ENCODE results near the gene IGF2BP3. TPM values are rescaled to one million over a fixed set of nuclear protein-coding genes. Genes with fewer than 3 reads are reported as not detected.
"Not testable (repeated sequence)": the region's sequence is repeated elsewhere in the genome, so short reads cannot be mapped to it uniquely, and the experiment has no call there.

Gene IGF2BP3
- total RNA-seq, 1 donor from 2014 or later: 242 TPM

DNA sequence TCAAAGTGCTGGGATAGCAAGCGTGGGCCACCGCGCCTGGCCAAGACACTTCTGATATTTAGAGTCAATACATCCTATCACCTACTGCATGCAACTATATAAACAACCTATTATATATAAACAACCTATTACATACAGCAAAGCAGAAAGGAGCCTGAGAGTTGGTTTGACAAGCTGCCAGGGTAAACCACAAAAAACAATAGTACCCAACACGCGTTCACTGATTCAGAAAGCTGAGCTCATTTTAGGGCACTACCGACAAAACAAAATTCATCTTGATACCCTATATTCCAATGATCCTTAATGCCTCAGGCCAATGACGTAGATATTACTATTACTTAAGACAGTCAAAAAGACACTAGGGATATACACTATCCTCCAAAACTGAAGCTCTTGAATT lies 154.9 kb downstream of the IGF2BP3 start:
- Histone ChIP-seq H4K20me1 (ENCODE audit: low read depth) (peaks cover 6% of the 10 kb centered on the region), H3K27me3 (no peaks in the 10 kb centered on the region), H3K27ac (peak overlapping the region; percentile 16), H3K4me2 (no peak overlapping the region), H3K36me3 (peaks cover 44% of the 10 kb centered on the region), H3K4me3 (no peak overlapping the region), H3K4me1 (no peaks in the 10 kb centered on the region), H3K79me2 (ENCODE audit: low read depth) (no peaks in the 10 kb centered on the region), H3F3A (ENCODE audit: low read depth) (peaks cover 53% of the 10 kb centered on the region), H3K9ac (no peak overlapping the region), H3K9me3 (ENCODE audit: low read depth) (no peaks in the 10 kb centered on the region), H2AFZ (replicated peaks) (no peak overlapping the region)
- no peak overlapping the region for H3K4me3 Mint-ChIP-seq
- H3K27me3 Mint-ChIP-seq (ENCODE audit: insufficient read depth, low read depth): no peaks in the 10 kb centered on the region
- H3K36me3 Mint-ChIP-seq: peaks cover 49% of the 10 kb centered on the region
- DNase-seq (ENCODE audit: low spot score): no peak
- TF ChIP-seq EZH2phosphoT487 (IDR thresholded peaks at IDR 0.05) (no peak), EZH2 (IDR thresholded peaks at IDR 0.05) (no peak)
- TF ChIP-seq, protein P1, sequence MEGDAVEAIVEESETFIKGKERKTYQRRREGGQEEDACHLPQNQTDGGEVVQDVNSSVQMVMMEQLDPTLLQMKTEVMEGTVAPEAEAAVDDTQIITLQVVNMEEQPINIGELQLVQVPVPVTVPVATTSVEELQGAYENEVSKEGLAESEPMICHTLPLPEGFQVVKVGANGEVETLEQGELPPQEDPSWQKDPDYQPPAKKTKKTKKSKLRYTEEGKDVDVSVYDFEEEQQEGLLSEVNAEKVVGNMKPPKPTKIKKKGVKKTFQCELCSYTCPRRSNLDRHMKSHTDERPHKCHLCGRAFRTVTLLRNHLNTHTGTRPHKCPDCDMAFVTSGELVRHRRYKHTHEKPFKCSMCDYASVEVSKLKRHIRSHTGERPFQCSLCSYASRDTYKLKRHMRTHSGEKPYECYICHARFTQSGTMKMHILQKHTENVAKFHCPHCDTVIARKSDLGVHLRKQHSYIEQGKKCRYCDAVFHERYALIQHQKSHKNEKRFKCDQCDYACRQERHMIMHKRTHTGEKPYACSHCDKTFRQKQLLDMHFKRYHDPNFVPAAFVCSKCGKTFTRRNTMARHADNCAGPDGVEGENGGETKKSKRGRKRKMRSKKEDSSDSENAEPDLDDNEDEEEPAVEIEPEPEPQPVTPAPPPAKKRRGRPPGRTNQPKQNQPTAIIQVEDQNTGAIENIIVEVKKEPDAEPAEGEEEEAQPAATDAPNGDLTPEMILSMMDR (IDR thresholded peaks at IDR 0.05): no peak
- H3K9me3 Mint-ChIP-seq: no peaks in the 10 kb centered on the region
- H3K27ac Mint-ChIP-seq: no peak overlapping the region
- no peaks in the 10 kb centered on the region for H3K4me1 Mint-ChIP-seq

- peaks cover 46% of the 10 kb centered on the region for H3K36me3 Mint-ChIP-seq
- DNase-seq (ENCODE audit: low spot score); H3K27ac Mint-ChIP-seq; H2AFZ ChIP-seq (replicated peaks); H3K27ac ChIP-seq; H3K4me2 ChIP-seq; H3K9me3 ChIP-seq (ENCODE audit: low read depth); H3K27me3 Mint-ChIP-seq (ENCODE audit: insufficient read depth, low read depth); H3K9ac ChIP-seq; H3K4me3 ChIP-seq; H3K27me3 ChIP-seq; H3K4me1 ChIP-seq; H3K9me3 Mint-ChIP-seq; H3K4me1 Mint-ChIP-seq; H3K4me3 Mint-ChIP-seq: not testable (repeated sequence)
- H3K36me3 ChIP-seq: peaks cover 39% of the 10 kb centered on the region
- peaks cover 21% of the 10 kb centered on the region for H3K79me2 ChIP-seq (ENCODE audit: low read depth)
- peaks cover 11% of the 10 kb centered on the region for H4K20me1 ChIP-seq (ENCODE audit: low read depth)
- peaks cover 74% of the 10 kb centered on the region for H3F3A ChIP-seq (ENCODE audit: low read depth)
These were observed 158.2 kb downstream of the IGF2BP3 start for GRCh38 chr7:23312141-23312540.

DNA sequence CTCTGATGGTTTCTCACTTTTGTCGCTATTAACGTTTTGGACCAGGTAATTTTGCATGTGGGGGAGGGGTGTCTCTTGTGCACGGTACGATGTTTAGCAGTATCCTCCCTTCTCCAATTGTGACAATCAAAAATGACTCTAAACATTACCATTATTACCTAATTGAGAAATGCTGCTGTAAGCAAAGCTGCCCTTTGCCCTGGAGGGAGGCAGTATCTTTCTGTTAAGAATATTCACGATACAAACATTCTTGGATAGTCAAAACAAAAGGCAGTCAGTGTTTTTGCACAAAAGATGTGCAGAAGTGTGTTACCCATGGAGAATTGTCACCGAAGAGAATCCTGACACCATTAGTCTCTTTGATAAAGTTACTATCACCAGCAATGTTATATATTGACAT lies 161.5 kb downstream of the IGF2BP3 start:
- Histone ChIP-seq H3K36me3 (peaks cover 32% of the 10 kb centered on the region), H3K4me2 (no peak overlapping the region), H3K9me3 (ENCODE audit: low read depth) (no peaks in the 10 kb centered on the region), H3K9ac (no peak overlapping the region), H3K79me2 (ENCODE audit: low read depth) (peaks cover 55% of the 10 kb centered on the region), H2AFZ (replicated peaks) (no peak overlapping the region), H3F3A (ENCODE audit: low read depth) (peaks cover 79% of the 10 kb centered on the region), H3K4me1 (no peaks in the 10 kb centered on the region), H4K20me1 (ENCODE audit: low read depth) (peaks cover 14% of the 10 kb centered on the region), H3K4me3 (no peak overlapping the region), H3K27ac (no peak overlapping the region), H3K27me3 (no peaks in the 10 kb centered on the region)
- Mint-ChIP-seq H3K9me3 (peaks cover 6% of the 10 kb centered on the region), H3K4me1 (peaks cover 8% of the 10 kb centered on the region), H3K36me3 (peaks cover 58% of the 10 kb centered on the region), H3K4me3 (no peak overlapping the region), H3K27me3 (ENCODE audit: insufficient read depth, low read depth) (peaks cover 3% of the 10 kb centered on the region), H3K27ac (no peak overlapping the region)
- TF ChIP-seq, protein P1 (IDR thresholded peaks at IDR 0.05): no peak
- TF ChIP-seq EZH2phosphoT487 (IDR thresholded peaks at IDR 0.05): no peak
- TF ChIP-seq EZH2 (IDR thresholded peaks at IDR 0.05): no peak
- DNase-seq (ENCODE audit: low spot score): no peak

DNA sequence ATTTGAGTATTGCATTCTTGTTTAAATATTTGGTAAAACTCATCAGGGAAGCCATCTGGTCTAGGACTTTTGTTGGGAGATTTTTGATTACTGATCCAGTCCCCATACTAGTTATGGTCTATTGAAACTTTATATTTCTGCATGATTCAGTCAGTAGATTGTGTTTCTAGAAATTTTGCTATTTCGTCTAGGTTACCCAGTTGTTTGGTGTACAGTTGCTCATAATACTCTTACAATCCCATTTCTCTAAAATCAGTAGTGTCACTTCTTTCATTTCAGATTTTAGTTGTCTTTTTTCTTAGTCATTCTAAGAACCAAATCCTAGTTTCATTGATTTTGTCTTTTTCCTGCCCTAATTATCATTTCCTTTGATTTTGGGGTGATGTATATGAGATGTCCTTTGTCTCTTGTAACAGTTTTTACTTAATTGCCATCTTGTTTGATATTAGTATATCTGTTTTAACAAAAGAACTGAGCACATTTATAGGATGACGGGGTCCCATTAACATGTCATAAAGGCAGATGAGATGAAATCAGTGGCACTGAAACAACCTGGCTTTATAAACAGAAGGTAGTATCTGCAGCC lies 163.3 kb downstream of the IGF2BP3 start:
- H3F3A ChIP-seq (ENCODE audit: low read depth): peaks cover 64% of the 10 kb centered on the region
- H3K27ac ChIP-seq: peak overlapping the region; percentile 21
- no peaks in the 10 kb centered on the region for H3K4me1 ChIP-seq
- H4K20me1 ChIP-seq (ENCODE audit: low read depth): peaks cover 7% of the 10 kb centered on the region
- peaks cover 72% of the 10 kb centered on the region for H3K79me2 ChIP-seq (ENCODE audit: low read depth)
- Mint-ChIP-seq H3K4me1 (peaks cover 12% of the 10 kb centered on the region), H3K27ac (no peak overlapping the region), H3K27me3 (ENCODE audit: insufficient read depth, low read depth) (peaks cover 3% of the 10 kb centered on the region), H3K4me3 (no peak overlapping the region), H3K36me3 (peaks cover 57% of the 10 kb centered on the region), H3K9me3 (peaks cover 6% of the 10 kb centered on the region)
- no peak overlapping the region for H3K4me3 ChIP-seq
- H2AFZ ChIP-seq (replicated peaks): no peak overlapping the region
- TF ChIP-seq EZH2 (IDR thresholded peaks at IDR 0.05) (no peak), EZH2phosphoT487 (IDR thresholded peaks at IDR 0.05) (no peak)
- TF ChIP-seq, protein P1 (IDR thresholded peaks at IDR 0.05): no peak
- H3K27me3 ChIP-seq: no peaks in the 10 kb centered on the region
- peaks cover 26% of the 10 kb centered on the region for H3K36me3 ChIP-seq
- no peak overlapping the region for H3K9ac ChIP-seq
- no peak overlapping the region for H3K4me2 ChIP-seq
- DNase-seq (ENCODE audit: low spot score): no peak
- no peaks in the 10 kb centered on the region for H3K9me3 ChIP-seq (ENCODE audit: low read depth)

All from neural progenitor cell (in vitro differentiated cells).